ENCODE results near the gene TLE1.

TLE1 gene

DNA sequence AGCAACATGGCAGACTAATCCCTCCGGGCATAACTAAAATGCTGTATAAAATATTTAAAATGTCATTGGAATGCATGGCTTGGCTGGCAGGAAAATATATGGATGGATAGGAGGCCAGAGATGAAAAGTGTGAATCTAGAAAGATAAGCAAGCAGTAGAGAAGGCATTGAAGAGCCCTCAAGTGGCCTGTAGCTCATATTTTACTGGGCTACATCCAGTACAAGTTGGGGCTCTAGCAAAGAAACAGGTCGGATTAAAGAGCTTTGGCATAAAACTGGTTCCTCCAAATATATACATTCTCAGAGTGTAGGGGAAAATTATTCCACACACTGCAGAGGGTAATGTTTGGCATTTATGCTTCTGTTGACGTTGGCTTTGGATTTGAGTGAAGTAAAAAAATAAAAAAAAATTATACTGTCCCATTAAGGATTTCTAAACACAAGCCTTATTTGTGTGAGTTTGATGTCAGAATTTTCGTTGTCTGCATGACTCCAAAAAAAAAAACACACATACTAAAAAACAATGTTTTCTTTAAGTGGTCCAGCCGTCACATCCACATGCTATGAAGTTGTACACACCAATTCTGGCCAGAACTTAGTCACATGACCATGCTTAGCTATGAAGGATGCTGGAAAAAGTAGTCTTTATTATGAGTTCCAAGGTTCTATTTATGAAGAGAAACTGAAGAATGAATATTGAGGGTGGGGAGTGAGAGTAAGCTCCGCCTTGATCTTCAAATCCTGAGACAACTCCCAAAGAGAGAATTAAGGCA is 147.0 kb downstream of the TLE1 start:
- no peak for DNase-seq

DNA sequence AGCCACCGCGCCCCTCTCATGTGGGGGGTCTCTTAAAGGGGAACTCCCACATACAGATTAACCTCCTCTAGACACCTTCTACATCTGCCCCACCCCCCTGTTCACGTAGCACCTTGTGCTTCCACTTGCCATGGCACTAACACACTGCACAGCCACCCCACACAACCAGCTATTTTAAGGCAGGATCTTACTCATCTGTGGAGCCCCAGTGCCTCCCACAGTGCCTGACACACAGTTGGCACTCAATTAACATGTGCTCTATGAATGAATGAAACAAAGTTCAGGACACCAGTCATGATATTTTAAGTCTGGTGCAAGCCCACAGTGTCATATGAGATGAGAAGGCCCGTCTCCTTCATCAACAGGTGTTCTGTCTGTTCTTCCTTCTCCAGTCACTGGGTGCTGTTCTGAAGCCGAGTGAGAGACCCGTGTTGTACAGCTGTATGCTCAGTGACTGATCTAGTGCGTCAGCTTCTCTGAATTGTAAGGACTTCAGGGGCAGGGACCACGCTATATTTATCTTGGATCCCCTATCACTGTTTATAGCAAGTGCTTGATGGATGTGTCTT is 149.1 kb downstream of the TLE1 start:
- DNase-seq, result no peak

DNA sequence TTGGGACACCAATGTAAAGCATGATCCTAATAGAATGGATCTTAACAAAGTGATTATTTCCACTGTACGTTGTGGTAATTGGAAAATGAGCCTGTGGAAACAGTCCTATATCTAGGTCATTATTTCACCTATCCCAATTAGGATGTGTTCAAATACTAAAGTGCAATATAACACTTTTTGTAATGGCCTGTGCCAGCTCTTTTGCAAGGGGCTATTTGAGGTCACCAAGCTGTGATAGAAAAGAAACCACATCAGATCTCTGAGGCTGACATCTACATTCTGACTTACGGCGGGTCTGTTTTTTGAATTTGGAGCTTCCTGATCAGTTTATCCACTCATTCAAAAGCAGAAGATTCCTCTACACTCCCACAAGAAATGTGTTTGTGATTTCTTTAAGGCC is 150.0 kb downstream of the TLE1 start:
- DNase-seq, result no peak

GRCh38 chr9:81538890-81539289 is 150.5 kb downstream of the TLE1 start:
- no peak for DNase-seq

GRCh38 chr9:81537964-81538363 is 151.4 kb downstream of the TLE1 start:
- no peak for DNase-seq

GRCh38 chr9:81536242-81537025 is 152.9 kb downstream of the TLE1 start:
- DNase-seq, result no peak

GRCh38 chr9:81535542-81536241 is 153.7 kb downstream of the TLE1 start:
- DNase-seq, result no peak

GRCh38 chr9:81534138-81534875 is 155.0 kb downstream of the TLE1 start:
- DNase-seq, result no peak
